Body of pancreas (tissue), 4 donors: ENCODE measurements around the gene APMAP. TPM values are rescaled to one million over a fixed set of nuclear protein-coding genes. Genes with fewer than 3 reads are reported as not detected.

ENCODE experiments used
- ATAC-seq: fragments of 150-250 bp; one replicate; pipeline ENCODE4 v1.9.1; 2016
- DNase-seq, 4 donors: peaks; one replicate each; pipeline ENCODE4 v3.0.0-alpha.2; 2019
- H3K27ac ChIP-seq, 4 donors: fragments of 200-600 bp; sonication (generic); 1 replicate in 3 of 4; 2 replicates in 1 of 4; pipeline versions ENCODE4 v1.5.1 to v1.6.1; 2016 to 2019; ENCODE audit warnings: mild to moderate bottlenecking in 1 of 4, mixed read lengths in 1 of 4, moderate library complexity in 1 of 4
- H3K27me3 ChIP-seq, 2 donors: fragments of 200-600 bp; sonication (generic); one replicate each; pipeline ENCODE4 v1.6.0; 2016; ENCODE audit warnings: mild to moderate bottlenecking in 1 of 2
- H3K36me3 ChIP-seq, 2 donors: fragments of 200-600 bp; sonication (generic); replicated peaks in 1 of 2; 2 replicates each; pipeline ENCODE4 v1.5.1; 2016; ENCODE audit warnings: low read depth in 2 of 2; ENCODE audit not compliant: insufficient read depth in 1 of 2
- H3K4me1 ChIP-seq: fragments of 200-600 bp; sonication (generic); one replicate; pipeline ENCODE4 v1.6.0; 2016
- H3K4me3 ChIP-seq, 2 donors: fragments of 200-600 bp; sonication (generic); 1 replicate in 1 of 2; 2 replicates in 1 of 2; pipeline ENCODE4 v1.5.1; 2016 to 2019
- H3K9me3 ChIP-seq, 3 donors: fragments of 200-600 bp; sonication (generic); 1 replicate in 2 of 3; 2 replicates in 1 of 3; pipeline ENCODE4 v1.5.1; 2016
- POLR2A ChIP-seq, 3 donors: fragments of 450-650 bp; IDR thresholded peaks; one replicate each; pipeline ENCODE4 v1.6.1; 2016; ENCODE audit warnings: antibody characterized with exemption in 3 of 3, mild to moderate bottlenecking in 2 of 3
- WGBS, 2 donors: methylation state at CpG; one replicate each; pipeline ENCODE4 v1.1.5; 2017; 5-methylcytosine and 5-hydroxymethylcytosine counted together
- intact Hi-C: fragments of 100-400 bp; cut with DNase I; formaldehyde crosslinking; loops from one replicate; pipeline ENCODE4 v1.15.1; 2023
- total RNA-seq, 2 donors: library from RNA; depleted of rRNA; stranded (reverse); fragments of >200 nt; gene quantifications; one replicate each; pipeline ENCODE4 v1.1.0, GENCODE V29; 2016
- TF ChIP-seq, protein P1 (sequence below), 7 experiments: fragments of 450-650 bp in 4 of 7; fragments of 200-600 bp in 3 of 7; sonication (generic) in 3 of 7; IDR thresholded peaks; one replicate each; pipeline ENCODE4 v1.5.1; 2016 to 2019; ENCODE audit warnings: antibody characterized with exemption in 7 of 7

APMAP gene
- total RNA-seq, 2 donors from 2014 or later: 38.9 to 51.4 TPM

DNA sequence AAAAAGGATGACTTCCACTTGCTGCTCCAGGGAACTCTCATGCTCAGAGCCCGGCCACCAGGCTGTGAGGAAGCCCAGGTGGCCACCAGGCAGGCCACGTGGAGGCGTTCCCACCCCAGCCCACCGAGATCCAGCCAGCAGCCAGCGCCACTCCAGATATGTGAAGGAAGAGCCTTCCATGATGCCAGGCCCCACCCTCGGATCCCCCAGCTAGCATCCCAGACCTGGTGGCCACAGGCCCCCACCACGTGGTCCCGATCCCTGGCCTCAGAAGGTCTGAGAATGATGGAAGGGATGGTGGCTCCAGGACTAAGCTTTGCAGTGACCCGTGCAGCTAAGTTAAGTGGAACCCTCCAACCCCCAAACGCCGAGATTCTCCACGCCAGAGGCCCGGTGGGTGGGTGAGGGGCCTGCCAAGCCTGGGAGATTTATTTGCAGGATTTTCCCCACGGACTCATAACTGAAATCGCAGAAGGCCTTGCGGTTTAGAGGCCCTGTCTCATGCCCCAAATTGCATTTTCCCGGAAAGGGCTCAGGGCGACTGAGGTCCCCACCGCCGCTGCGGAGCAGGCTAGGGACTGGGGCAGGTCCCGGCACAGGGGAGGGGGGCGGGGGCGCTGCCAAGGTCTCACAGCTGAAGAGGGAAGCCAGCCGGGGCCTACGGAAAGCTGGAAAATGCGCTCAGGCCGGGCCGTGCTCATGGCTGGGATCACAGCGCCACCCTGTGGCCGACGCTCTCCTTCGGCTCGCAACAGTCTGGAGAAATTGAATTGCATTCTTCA lies 74.6 kb downstream of the APMAP start:
- 16 to 27% methylated on average over 22 to 33 of the region's 34 CpGs for WGBS, 2 donors
- Histone ChIP-seq H3K9me3 (no peaks in the 10 kb centered on the region), H3K4me3 (no peak overlapping the region), H3K36me3 (no peaks in the 10 kb centered on the region), H3K27me3 (no peaks in the 10 kb centered on the region), H3K4me1 (peaks cover 18% of the 10 kb centered on the region), H3K27ac (peak overlapping the region in 1 of 4 donors; percentile 19)
- peak; percentile 80 to 90 (median 83) for DNase-seq
- peak; percentile 94 for ATAC-seq
- intact Hi-C loops: no loop called here
- TF ChIP-seq, protein P1, sequence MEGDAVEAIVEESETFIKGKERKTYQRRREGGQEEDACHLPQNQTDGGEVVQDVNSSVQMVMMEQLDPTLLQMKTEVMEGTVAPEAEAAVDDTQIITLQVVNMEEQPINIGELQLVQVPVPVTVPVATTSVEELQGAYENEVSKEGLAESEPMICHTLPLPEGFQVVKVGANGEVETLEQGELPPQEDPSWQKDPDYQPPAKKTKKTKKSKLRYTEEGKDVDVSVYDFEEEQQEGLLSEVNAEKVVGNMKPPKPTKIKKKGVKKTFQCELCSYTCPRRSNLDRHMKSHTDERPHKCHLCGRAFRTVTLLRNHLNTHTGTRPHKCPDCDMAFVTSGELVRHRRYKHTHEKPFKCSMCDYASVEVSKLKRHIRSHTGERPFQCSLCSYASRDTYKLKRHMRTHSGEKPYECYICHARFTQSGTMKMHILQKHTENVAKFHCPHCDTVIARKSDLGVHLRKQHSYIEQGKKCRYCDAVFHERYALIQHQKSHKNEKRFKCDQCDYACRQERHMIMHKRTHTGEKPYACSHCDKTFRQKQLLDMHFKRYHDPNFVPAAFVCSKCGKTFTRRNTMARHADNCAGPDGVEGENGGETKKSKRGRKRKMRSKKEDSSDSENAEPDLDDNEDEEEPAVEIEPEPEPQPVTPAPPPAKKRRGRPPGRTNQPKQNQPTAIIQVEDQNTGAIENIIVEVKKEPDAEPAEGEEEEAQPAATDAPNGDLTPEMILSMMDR (IDR thresholded peaks at IDR 0.05): peak; percentile 82 to 95 (median 90)
- TF ChIP-seq POLR2A (IDR thresholded peaks at IDR 0.05): no peak

DNA sequence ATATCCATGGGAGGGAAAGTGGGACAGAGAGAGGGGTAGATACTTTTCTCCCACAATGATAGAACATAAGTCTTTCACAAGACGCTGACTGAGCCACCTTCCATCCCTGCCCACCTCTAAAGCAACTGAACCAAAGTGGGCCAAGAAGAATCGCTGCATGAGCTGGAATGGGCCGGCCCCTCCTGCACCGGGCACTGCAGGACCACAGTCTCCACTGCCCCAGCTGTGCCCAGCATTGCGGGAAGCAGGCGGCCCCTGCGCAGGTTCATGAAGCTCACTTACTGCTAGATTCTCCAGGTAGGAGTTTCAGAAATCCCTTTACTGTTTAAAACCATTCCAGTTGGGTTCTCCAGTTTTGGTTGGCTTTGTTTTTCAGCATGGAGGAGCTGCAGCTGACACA lies 75.5 kb downstream of the APMAP start:
- TF ChIP-seq, protein P1 (IDR thresholded peaks at IDR 0.05): no peak
- TF ChIP-seq POLR2A (IDR thresholded peaks at IDR 0.05): no peak
- Histone ChIP-seq H3K36me3 (no peaks in the 10 kb centered on the region), H3K9me3 (no peaks in the 10 kb centered on the region), H3K4me1 (peaks cover 18% of the 10 kb centered on the region), H3K27ac (no peak overlapping the region), H3K27me3 (no peaks in the 10 kb centered on the region), H3K4me3 (no peak overlapping the region)
- WGBS, 2 donors: 87 to 94% methylated on average over 7 of the region's 7 CpGs
- intact Hi-C loops: no loop called here
- ATAC-seq (no peak), DNase-seq (no peak)

DNA sequence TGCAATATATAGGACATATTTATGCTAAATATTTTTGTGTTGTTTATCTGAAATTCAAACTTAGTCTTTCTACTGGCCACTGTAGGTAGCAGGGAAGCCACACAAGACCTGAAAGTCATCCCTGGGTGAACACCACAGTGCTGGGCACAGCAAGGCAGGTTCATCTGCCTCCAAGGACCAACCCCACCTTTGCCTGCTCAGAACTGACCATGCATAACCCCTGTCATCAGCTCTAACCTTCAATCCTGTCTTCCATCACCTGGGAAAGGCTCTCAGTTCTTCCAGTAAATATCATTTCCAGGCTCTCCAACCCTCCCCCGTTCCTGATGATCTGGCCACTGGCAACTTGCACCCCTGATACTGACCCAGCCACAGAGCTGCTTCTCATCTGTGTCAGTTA lies 76.1 kb downstream of the APMAP start:
- H3K27me3 ChIP-seq: no peaks in the 10 kb centered on the region
- intact Hi-C loops: no loop called here
- H3K4me1 ChIP-seq: peaks cover 18% of the 10 kb centered on the region
- no peak for TF ChIP-seq POLR2A (IDR thresholded peaks at IDR 0.05)
- TF ChIP-seq, protein P1 (IDR thresholded peaks at IDR 0.05): no peak
- DNase-seq: no peak
- no peak for ATAC-seq
- no peak overlapping the region for H3K27ac ChIP-seq
- WGBS, 2 donors: 79 to 87% methylated on average over 1 of the region's 1 CpG
- H3K36me3 ChIP-seq: no peaks in the 10 kb centered on the region
- no peaks in the 10 kb centered on the region for H3K9me3 ChIP-seq
- no peak overlapping the region for H3K4me3 ChIP-seq

DNA sequence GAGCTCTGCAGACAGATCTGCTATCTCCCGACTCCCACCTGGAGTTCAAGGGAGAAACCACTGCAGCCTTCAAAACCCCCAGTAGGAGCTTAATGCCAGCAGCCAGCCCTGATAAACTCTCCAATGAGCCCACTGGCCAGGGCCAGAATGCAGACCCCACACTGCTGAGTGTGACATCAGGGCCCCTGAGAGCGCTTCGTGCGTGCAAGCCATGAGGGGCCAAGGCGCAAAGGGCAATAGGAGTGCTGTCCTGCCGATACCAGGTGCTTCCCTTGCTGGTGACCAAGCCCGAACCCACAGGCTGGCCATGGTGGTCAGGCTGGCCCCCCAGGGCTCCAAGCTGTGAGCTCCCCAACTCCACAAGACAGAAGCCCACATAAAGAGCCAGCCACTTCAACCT lies 76.7 kb downstream of the APMAP start:
- TF ChIP-seq, protein P1 (IDR thresholded peaks at IDR 0.05): no peak
- TF ChIP-seq POLR2A (IDR thresholded peaks at IDR 0.05): no peak
- H3K4me1 ChIP-seq: peaks cover 18% of the 10 kb centered on the region
- H3K27me3 ChIP-seq: no peaks in the 10 kb centered on the region
- no peak overlapping the region for H3K27ac ChIP-seq
- intact Hi-C loops: no loop called here
- no peak overlapping the region for H3K4me3 ChIP-seq
- ATAC-seq (no peak), DNase-seq (no peak)
- H3K9me3 ChIP-seq: no peaks in the 10 kb centered on the region
- no peaks in the 10 kb centered on the region for H3K36me3 ChIP-seq
- WGBS, 2 donors: 88 to 90% methylated on average over 7 of the region's 7 CpGs

DNA sequence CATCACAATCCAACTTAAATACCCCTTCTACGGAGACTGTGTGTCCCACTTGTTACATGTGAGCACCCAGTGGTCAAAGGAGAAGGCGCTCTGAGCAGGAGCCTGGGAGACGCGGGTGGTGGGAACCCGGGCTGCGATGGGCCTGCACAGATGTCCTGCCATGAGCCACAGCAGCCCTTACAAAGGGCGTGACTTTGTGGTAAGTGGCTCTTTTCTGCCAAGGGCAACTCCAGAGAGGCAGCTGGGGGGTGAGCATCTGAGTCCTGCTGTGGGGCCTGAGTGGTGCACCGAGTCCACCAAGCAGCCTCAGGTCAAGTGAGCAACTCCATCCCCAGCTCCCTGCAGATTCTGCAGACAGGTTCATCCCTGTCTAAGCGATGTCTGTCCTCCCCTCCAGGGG lies 77.1 kb downstream of the APMAP start:
- Histone ChIP-seq H3K4me3 (no peak overlapping the region), H3K9me3 (no peaks in the 10 kb centered on the region), H3K4me1 (peaks cover 18% of the 10 kb centered on the region), H3K27ac (no peak overlapping the region), H3K27me3 (no peaks in the 10 kb centered on the region), H3K36me3 (no peaks in the 10 kb centered on the region)
- DNase-seq (no peak), ATAC-seq (no peak)
- WGBS, 2 donors: 76 to 89% methylated on average over 7 to 9 of the region's 9 CpGs
- TF ChIP-seq, protein P1 (IDR thresholded peaks at IDR 0.05): no peak
- no peak for TF ChIP-seq POLR2A (IDR thresholded peaks at IDR 0.05)
- intact Hi-C loops: no loop called here
